ENCODE data around the gene ADORA2B.

ADORA2B gene

GRCh38 chr17:16007439-16007838, 62.5 kb downstream of the ADORA2B start:
- no peak overlapping the region for H3K4me3 ChIP-seq (replicated peaks in 1 of 2; ENCODE audit: low read depth in 2 of 2, low read length in 2 of 2)
- DNase-seq (ENCODE audit: low read depth in 2 of 2), result no peak
- TF ChIP-seq CTCF (IDR thresholded peaks at IDR 0.05; ENCODE audit: low read depth, low read length), result no peak

GRCh38 chr17:16013943-16014407, 69.0 kb downstream of the ADORA2B start:
- DNase-seq (ENCODE audit: low read depth in 2 of 2), result peak; percentile 83 to 91
- TF ChIP-seq CTCF (IDR thresholded peaks at IDR 0.05; ENCODE audit: low read depth, low read length), result peak; percentile 76
- H3K4me3 ChIP-seq (replicated peaks in 1 of 2; ENCODE audit: low read depth in 2 of 2, low read length in 2 of 2), result no peak overlapping the region

GRCh38 chr17:16019347-16019746, 74.4 kb downstream of the ADORA2B start:
- H3K4me3 ChIP-seq (replicated peaks in 1 of 2; ENCODE audit: low read depth in 2 of 2, low read length in 2 of 2), result no peak overlapping the region
- TF ChIP-seq CTCF (IDR thresholded peaks at IDR 0.05; ENCODE audit: low read depth, low read length), result no peak
- no peak for DNase-seq (ENCODE audit: low read depth in 2 of 2)

- no peak for TF ChIP-seq CTCF (IDR thresholded peaks at IDR 0.05; ENCODE audit: low read depth, low read length)
- DNase-seq (ENCODE audit: low read depth in 2 of 2), result no peak
- H3K4me3 ChIP-seq (replicated peaks in 1 of 2; ENCODE audit: low read depth in 2 of 2, low read length in 2 of 2), result no peak overlapping the region
Measured at GRCh38 chr17:16023881-16024280, 79.0 kb downstream of the ADORA2B start.

GRCh38 chr17:16025202-16025601, 80.3 kb downstream of the ADORA2B start:
- TF ChIP-seq CTCF (IDR thresholded peaks at IDR 0.05; ENCODE audit: low read depth, low read length), result no peak
- no peak overlapping the region for H3K4me3 ChIP-seq (replicated peaks in 1 of 2; ENCODE audit: low read depth in 2 of 2, low read length in 2 of 2)
- DNase-seq (ENCODE audit: low read depth in 2 of 2), result no peak

All from cardiac fibroblast (primary cell).